DMS153 treated with DMSO at 0.1 percent for 48 hours (cell line): Measurements from ENCODE around the gene RRAGB.
"Not testable (repeated sequence)": the region's sequence is repeated elsewhere in the genome, so short reads cannot be mapped to it uniquely, and the experiment has no call there.

ENCODE experiments used
- DNase-seq: peaks from one replicate; lab custom pipeline; 2025; ENCODE audit not compliant: unreplicated experiment; lab: John Stamatoyannopoulos, UW

RRAGB gene, protein sequence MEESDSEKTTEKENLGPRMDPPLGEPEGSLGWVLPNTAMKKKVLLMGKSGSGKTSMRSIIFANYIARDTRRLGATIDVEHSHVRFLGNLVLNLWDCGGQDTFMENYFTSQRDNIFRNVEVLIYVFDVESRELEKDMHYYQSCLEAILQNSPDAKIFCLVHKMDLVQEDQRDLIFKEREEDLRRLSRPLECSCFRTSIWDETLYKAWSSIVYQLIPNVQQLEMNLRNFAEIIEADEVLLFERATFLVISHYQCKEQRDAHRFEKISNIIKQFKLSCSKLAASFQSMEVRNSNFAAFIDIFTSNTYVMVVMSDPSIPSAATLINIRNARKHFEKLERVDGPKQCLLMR

DNA sequence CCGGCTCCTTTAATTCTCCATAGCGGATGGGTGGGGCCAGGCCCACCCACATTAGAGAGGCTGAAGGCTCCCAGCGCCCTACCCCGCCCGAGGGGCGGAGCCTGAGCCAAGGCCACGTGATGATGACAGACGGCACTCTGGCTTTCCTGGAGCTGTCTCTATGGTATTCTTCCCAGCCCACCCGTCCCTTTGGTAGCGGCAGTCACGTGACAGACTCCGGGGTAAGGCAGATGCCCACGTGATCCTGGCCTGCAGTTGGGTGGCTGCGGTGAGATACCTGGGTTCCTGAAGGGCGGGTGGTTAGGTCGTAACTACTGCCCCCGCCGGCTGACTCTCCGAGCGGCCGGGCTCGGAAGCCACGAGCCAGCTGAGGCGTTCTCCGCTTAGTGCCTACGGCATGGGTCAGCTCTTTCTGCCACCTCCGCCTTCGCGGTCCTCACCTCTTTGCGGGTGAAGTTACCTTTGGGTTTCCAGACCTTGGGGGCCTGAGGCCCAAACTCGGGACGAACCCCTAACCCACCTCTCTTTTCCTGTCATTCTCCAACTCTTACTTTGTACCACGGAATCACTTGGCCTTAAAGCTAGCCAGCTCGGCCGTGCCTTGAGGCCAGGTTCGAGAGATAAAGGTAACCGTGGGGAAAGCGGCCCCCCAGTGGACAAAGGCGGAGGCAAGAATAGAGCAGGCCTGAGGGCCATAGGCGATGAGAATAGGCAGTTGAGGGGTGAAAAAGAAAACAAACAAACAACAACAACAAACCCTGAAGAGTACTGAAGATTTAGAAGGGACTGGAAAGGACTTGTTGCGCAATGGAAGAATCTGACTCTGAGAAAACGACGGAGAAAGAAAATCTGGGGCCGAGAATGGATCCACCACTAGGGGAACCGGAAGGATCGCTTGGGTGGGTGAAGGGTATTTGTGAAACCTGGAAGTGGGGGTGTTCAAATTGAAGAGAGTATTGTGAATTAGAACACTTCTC lies at the start of gene RRAGB:
TSS of gene RRAGB (plus strand) at position 229 of the 977 bp plus-strand sequence. CDS start at position 808, 579 bp downstream.
- peak; percentile 68 for DNase-seq

GRCh38 chrX:55668084-55668483 lies 49.5 kb upstream of the RRAGB start:
- no peak for DNase-seq

GRCh38 chrX:55688579-55688978 lies 29.0 kb upstream of the RRAGB start:
- not testable (repeated sequence) for DNase-seq

- no peak for DNase-seq
Measured at GRCh38 chrX:55695227-55696018, 22.1 kb upstream of the RRAGB start.

DNA sequence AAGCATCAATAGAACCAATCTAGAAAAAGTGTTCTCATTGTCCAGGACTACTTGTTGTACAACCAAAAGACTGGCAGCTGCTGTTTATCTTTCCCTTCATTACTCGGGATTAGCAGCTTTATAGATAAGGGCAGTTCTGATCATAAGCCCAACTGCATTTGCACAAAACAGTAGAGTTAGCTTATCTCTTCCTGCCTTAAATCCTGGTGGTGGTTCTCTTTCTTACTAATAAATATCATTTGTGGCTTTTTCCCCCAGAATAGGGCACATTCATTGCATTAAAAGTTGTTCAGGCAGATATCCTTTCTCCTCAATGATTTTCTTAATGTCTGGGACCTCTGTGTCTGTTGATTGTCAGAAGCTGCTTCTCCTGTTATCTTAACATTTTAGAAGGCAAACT lies 20.2 kb upstream of the RRAGB start:
- no peak for DNase-seq

GRCh38 chrX:55702671-55703070 lies 14.9 kb upstream of the RRAGB start:
- no peak for DNase-seq

- not testable (repeated sequence) for DNase-seq
Measured at GRCh38 chrX:55703436-55703835, 14.1 kb upstream of the RRAGB start.

DNA sequence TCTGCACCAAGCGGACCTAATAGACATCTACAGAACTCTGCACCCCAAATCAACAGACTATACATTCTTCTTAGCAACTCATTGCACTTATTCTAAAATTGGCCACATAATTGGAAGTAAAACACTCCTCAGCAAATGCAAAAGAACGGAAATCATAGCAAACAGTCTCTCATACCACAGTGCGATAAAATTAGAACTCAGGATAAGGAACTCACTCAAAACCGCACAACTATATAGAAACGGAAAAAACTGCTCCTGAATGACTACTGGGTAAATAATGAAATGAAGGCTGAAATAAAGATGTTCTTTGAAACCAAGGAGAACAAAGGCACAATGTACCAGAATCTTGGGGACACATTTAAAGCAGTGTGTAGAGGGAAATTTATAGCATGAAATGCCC lies 12.5 kb upstream of the RRAGB start:
- not testable (repeated sequence) for DNase-seq

GRCh38 chrX:55709735-55710134 lies 7.8 kb upstream of the RRAGB start:
- DNase-seq: no peak

- DNase-seq: no peak
Measured at GRCh38 chrX:55710701-55711100, 6.8 kb upstream of the RRAGB start.

DNA sequence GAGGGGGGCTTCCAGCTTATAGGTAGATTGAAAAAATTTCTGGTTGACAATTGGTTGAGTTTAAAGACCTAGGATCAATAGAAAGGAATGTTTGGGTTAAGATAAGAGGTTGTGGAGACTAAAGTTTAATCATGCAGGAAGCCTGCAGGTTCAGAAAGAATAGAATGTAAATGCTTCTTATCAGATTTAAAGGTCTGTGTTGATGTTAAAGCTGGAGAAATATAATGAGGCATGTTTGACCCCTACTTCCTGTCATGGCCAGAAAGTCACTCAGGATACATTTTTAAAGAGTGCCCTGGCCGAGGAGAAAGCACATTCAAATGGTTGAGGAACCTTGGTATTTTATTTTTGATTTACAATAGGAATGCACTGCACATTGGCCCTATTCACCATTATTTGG lies 3.9 kb upstream of the RRAGB start:
- no peak for DNase-seq

GRCh38 chrX:55714161-55714560 lies 3.4 kb upstream of the RRAGB start:
- DNase-seq: no peak

- no peak for DNase-seq
Measured at GRCh38 chrX:55715847-55716246, 1.7 kb upstream of the RRAGB start.

DNA sequence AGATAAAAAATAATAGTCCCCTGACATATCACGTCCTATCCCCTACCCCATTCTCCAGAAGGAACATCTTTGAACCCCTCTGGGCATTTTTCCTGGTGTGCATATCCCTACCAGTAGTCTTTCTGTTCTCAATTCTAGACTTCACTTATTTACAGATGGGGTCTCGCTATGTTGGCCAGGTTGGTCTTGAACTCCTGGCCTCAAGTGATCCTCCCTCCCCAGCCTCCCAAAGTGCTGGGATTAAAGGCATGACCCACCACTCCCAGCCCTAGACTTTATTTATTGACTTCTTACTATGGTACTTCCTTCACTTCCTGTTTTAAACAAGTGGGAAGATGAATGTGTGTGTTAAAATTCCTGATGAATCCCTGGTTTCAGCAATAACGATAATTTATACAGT lies 612 bp upstream of the RRAGB start:
- no peak for DNase-seq

- DNase-seq: no peak
Measured at GRCh38 chrX:55731826-55732225, 14.3 kb downstream of the RRAGB start.

- DNase-seq: no peak
Measured at GRCh38 chrX:55738969-55739368, 21.4 kb downstream of the RRAGB start.

- no peak for DNase-seq
Measured at GRCh38 chrX:55742649-55743048, 25.1 kb downstream of the RRAGB start.

- DNase-seq: not testable (repeated sequence)
Measured at GRCh38 chrX:55748463-55748862, 30.9 kb downstream of the RRAGB start.

DNA sequence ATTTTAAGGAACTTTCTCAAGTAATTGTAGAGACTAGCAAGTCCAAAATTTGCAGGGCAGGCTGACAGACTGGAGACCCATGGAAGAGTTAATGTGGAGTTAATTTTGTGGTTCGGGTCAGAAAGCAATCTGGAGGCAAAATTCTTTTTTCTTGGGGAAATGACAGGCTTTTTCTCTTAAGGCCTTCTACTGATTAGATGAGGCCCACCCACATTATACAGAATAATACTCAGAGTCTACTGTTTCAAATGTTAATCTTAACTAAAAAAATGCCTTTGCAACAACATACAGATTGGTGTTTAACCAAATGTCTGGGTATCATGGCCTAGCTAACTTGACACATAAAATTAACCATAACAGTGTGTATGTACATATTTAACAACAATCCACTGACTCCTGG lies 32.7 kb downstream of the RRAGB start:
- no peak for DNase-seq

- DNase-seq: no peak
Measured at GRCh38 chrX:55754861-55755294, 37.3 kb downstream of the RRAGB start.

- DNase-seq: no peak
Measured at GRCh38 chrX:55758033-55758432, 40.5 kb downstream of the RRAGB start.
